ENCODE results near the gene CEPT1. TPM values are rescaled to one million over a fixed set of nuclear protein-coding genes. Genes with fewer than 3 reads are reported as not detected.
A peak's percentile ranks its signal among the peaks of the same experiment; 100 is the strongest.

CEPT1 gene
- total and polyA plus RNA-seq, 2 of the 4 experiments (the other 2 are of a cell fraction), result 13.3 to 27.4 TPM

- in situ Hi-C loops (cut with MboI; ENCODE audit: low sequenced_read_pairs) (loop anchor here (10.0 kb wide), 3 partner anchors 107 to 537 kb away; no protein-coding TSS in a partner anchor), intact Hi-C loops (cut with micrococcal nuclease) (loop anchor here (2.0 to 10.0 kb wide), 3 partner anchors 87 to 529 kb away; partner anchors contain the start of genes CEPT1, DDX20 and DRAM2), dilution Hi-C loops (cut with HindIII; ENCODE audit: low sequenced_read_pairs, unreplicated experiment) (no loop called here)
- Histone ChIP-seq H4K20me1 (ENCODE audit: insufficient read depth, low read length) (no peaks in the 10 kb centered on the region), H2BK120ac (ENCODE audit: low read depth, low read length) (peak overlapping the region; percentile 60), H4K91ac (ENCODE audit: insufficient read depth, low read depth, low read length) (no peak overlapping the region), H4K5ac (ENCODE audit: low read depth, low read length) (peak overlapping the region; percentile 29), H3K4me1 (ENCODE audit: control insufficient read depth, insufficient read depth, low read length) (peaks cover 12% of the 10 kb centered on the region), H3K56ac (ENCODE audit: extremely low read depth, insufficient read depth, low read length) (no peak overlapping the region), H3K9me3 (ENCODE audit: control insufficient read depth, insufficient read depth, low read length) (no peaks in the 10 kb centered on the region), H3K27ac (ENCODE audit: insufficient read depth, low read length) (peak overlapping the region; percentile 66; the same call in 1 of the 2 replicates), H2AK9ac (replicated peaks; ENCODE audit: low read depth, low read length, poor library complexity) (no peak overlapping the region), H3K36me3 (ENCODE audit: control insufficient read depth, insufficient read depth, low read length) (no peaks in the 10 kb centered on the region), H3K18ac (ENCODE audit: low read depth, low read length) (peak overlapping the region; percentile 67), H3K9ac (ENCODE audit: low read depth, low read length) (no peak overlapping the region), H3K79me1 (ENCODE audit: low read depth in 1 of 2, low read length in 2 of 2) (no peaks in the 10 kb centered on the region), H3K4ac (ENCODE audit: low read depth, low read length) (no peak overlapping the region), H2AFZ (replicated peaks; ENCODE audit: low read length, poor library complexity) (peak overlapping the region; percentile 67), H3K23ac (ENCODE audit: low read depth, low read length) (no peak overlapping the region), H2BK20ac (ENCODE audit: low read depth, low read length) (no peak overlapping the region), H3K27me3 (ENCODE audit: control insufficient read depth, insufficient read depth, low read length) (no peaks in the 10 kb centered on the region), H3K4me3 (ENCODE audit: insufficient read depth, low read depth, low read length) (no peak overlapping the region), H2AK5ac (ENCODE audit: low read depth, low read length) (no peak overlapping the region), H2BK5ac (ENCODE audit: low read depth, low read length, poor library complexity, severe bottlenecking) (peak overlapping the region; percentile 35), H3K9me1 (ENCODE audit: insufficient read depth, low read length) (no peaks in the 10 kb centered on the region), H3K14ac (replicated peaks; ENCODE audit: low read depth, low read length) (0 out of 2 replicates have a peak overlapping the region, but pooled peaks have one; percentile 21), H3K4me2 (ENCODE audit: low read depth, low read length) (peak overlapping the region; percentile 58), H4K8ac (ENCODE audit: low read depth in 2 of 2, low read length in 2 of 2) (peak overlapping the region in 1 of 2 experiments; percentile 27; a peak in 1 of 4 replicates), H2BK15ac (ENCODE audit: low read depth, low read length) (no peak overlapping the region)
- no CpG with 5 or more reads among the region's 6 CpGs for WGBS, 2 experiments (ENCODE audit: extremely low coverage in 2 of 2, insufficient read length in 1 of 2)
- CTCF ChIA-PET, result interaction anchor here (0.9 to 1.0 kb wide), 2 partner anchors 14 to 172 kb away, joined by 3 to 4 read pairs; no protein-coding TSS in a partner anchor
- POLR2A ChIA-PET (ENCODE audit: unreplicated experiment), result interaction anchor here (1.0 kb wide), 1 partner anchor 188 kb away, joined by 3 read pairs; no protein-coding TSS in a partner anchor
- BruUV-seq (replicated peaks), result no TSS peak
- DNase-seq (peak; percentile 93), ATAC-seq (ENCODE audit: low read depth) (peak; percentile 97)
- TF ChIP-seq BHLHE40 (IDR thresholded peaks at IDR 0.05; ENCODE audit: low read depth, low read length) (no peak), FOS (IDR thresholded peaks at IDR 0.05; ENCODE audit: low read depth, low read length) (peak; percentile 87; the same call in 1 of the 2 replicates), CTCF (conservative IDR thresholded peaks at IDR 0.05; ENCODE audit: low read depth, low read length) (no peak), POLR2A (IDR thresholded peaks at IDR 0.05; ENCODE audit: low read depth, low read length) (no peak), CEBPB (IDR thresholded peaks at IDR 0.05; ENCODE audit: low read depth, low read length) (no peak), CHD1 (IDR thresholded peaks at IDR 0.05; ENCODE audit: low read depth, low read length) (no peak)
Measured at GRCh38 chr1:111227851-111228747, 88.1 kb downstream of the CEPT1 start.

Measured in IMR-90 (cell line).